ENCODE measurements around the gene HILPDA.
A peak's percentile ranks its signal among the peaks of the same experiment; 100 is the strongest.
"Not testable (repeated sequence)": the region's sequence is repeated elsewhere in the genome, so short reads cannot be mapped to it uniquely, and the experiment has no call there.

DNA sequence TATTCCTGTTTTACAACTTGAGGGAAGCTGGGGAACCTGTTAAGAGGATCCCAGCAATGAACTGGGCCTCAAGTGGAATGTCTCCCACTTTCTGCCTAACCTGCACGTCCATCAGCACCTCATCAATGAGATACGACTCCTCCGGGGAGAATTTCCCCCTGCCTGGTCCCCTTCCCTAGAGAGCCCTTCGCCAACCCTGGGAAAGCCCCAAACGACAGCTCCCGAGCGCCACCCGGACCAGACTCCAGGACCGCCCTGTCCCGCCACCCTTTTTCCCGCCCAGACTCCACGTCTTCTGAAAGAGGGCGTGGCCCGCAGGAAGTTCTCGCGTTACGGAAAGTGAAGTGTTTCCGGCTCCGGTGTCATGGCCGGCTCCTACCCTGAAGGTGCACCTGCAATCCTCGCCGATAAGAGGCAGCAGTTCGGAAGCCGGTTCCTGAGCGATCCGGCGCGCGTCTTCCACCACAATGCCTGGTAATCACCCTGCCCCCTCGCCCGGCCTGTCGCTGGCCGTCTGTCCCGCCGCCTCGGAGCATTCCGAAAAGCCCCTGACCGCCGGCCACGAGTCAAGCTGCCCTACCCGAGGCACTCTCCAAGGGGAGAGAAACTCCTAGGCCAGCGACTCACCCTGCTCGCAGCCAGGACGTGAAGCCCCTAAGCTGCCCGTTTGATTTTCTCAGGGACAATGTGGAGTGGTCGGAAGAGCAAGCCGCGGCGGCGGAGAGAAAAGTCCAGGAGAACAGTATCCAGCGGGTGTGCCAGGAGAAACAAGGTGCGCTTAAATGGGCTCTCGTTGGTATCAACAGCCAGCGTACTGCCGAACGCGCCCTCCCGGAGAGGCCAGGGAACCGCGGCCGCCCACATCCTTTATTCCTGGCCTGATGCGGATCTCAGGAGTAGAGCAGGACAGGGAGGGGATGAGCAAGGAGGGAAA lies 21.0 kb downstream of the HILPDA start, which contains the start of gene METTL2B:
- TF ChIP-seq, protein P1, sequence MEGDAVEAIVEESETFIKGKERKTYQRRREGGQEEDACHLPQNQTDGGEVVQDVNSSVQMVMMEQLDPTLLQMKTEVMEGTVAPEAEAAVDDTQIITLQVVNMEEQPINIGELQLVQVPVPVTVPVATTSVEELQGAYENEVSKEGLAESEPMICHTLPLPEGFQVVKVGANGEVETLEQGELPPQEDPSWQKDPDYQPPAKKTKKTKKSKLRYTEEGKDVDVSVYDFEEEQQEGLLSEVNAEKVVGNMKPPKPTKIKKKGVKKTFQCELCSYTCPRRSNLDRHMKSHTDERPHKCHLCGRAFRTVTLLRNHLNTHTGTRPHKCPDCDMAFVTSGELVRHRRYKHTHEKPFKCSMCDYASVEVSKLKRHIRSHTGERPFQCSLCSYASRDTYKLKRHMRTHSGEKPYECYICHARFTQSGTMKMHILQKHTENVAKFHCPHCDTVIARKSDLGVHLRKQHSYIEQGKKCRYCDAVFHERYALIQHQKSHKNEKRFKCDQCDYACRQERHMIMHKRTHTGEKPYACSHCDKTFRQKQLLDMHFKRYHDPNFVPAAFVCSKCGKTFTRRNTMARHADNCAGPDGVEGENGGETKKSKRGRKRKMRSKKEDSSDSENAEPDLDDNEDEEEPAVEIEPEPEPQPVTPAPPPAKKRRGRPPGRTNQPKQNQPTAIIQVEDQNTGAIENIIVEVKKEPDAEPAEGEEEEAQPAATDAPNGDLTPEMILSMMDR (IDR thresholded peaks at IDR 0.05; ENCODE audit: poor library complexity, severe bottlenecking), result peak; percentile 73
- TF ChIP-seq EZH2 (IDR thresholded peaks at IDR 0.05; ENCODE audit: borderline replicate concordance, insufficient read depth, low read length, poor library complexity, severe bottlenecking), result not testable (repeated sequence)
